Epidermal melanocyte (primary cell): ENCODE results near the gene SYF2.
A peak's percentile ranks its signal among the peaks of the same experiment; 100 is the strongest.
"Not testable (repeated sequence)": the region's sequence is repeated elsewhere in the genome, so short reads cannot be mapped to it uniquely, and the experiment has no call there.

Experiments
- DNase-seq: peaks from one replicate; pipeline ENCODE4 v3.0.0; 2011; ENCODE audit warnings: low spot score; ENCODE audit not compliant: insufficient read length

The SYF2 gene

GRCh38 chr1:25208092-25208491, 24.2 kb downstream of the SYF2 start:
- no peak for DNase-seq

- no peak for DNase-seq
Measured at GRCh38 chr1:25206201-25206600, 26.1 kb downstream of the SYF2 start.

GRCh38 chr1:25205786-25206185, 26.5 kb downstream of the SYF2 start:
- no peak for DNase-seq

DNA sequence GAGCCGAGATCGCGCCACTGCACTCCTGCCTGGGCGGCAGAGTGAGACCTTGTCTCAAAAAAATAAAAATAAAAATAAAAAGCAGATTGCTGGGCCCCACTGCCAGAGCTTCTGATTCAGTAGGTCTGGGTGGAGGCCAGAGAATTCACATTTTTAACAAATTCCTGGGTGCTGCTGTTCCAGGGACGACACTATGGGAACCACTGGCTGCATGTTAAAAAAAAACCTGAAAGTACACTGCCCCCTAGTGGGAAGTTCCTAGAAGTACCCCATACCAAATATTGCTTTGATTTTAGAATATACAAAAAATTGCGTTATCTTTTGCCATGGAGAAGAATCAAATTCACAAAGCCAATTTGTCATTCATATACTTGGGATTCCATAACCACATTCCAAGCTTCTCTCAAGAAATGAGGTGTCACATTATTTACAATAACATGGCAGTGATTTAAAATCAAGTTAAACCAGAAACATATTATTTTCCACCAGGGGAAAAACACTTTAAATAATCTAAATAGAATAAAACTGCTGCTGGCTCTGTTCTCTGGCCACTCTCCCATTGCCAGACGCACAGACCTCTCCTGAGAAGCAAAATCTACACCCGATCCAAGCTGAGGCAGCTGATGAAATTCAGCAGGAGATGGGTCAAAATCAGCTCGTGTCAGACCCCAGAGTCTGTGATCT, 27.4 kb downstream of the SYF2 start:
- peak; percentile 63 for DNase-seq

GRCh38 chr1:25201006-25201405, 31.3 kb downstream of the SYF2 start:
- DNase-seq, result no peak

DNA sequence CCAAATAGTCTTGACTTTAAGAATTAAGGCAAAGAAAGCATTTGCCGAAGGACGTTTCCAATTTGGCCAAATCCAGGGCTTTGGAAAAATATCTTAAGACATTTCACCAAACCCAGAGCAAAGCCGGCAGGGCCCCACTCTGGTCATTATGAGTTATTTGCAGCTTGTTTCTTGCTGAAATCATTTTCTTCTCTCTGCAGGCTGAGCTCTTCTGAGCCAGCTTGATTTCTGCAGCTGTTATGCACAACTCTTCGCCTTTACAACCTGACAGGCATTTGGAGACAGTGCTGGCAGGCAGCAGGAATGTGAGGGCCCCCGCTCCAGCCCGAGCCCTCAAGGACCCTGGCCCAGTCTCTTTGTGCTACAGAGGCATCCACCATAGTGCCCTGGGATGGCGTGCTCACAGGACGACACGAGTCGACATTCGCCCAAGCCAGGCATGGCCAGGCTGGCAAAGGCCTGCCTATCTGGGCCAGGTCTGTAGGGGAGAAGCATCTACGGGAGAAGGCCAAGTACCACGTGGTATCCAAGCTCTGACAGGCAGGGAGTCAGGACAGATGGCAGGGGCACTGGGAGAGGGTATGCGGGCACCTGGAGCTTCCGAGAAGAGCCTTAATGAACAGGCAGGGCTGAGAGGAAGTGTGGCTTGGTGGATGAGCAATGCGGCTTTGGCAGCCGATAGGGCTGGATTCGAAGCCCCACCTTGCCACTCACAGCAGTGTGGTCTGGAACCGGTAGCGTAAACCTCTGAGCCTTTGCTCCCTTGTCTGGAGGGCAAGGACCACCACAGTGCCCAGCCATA, 32.3 kb downstream of the SYF2 start:
- DNase-seq, result no peak

DNA sequence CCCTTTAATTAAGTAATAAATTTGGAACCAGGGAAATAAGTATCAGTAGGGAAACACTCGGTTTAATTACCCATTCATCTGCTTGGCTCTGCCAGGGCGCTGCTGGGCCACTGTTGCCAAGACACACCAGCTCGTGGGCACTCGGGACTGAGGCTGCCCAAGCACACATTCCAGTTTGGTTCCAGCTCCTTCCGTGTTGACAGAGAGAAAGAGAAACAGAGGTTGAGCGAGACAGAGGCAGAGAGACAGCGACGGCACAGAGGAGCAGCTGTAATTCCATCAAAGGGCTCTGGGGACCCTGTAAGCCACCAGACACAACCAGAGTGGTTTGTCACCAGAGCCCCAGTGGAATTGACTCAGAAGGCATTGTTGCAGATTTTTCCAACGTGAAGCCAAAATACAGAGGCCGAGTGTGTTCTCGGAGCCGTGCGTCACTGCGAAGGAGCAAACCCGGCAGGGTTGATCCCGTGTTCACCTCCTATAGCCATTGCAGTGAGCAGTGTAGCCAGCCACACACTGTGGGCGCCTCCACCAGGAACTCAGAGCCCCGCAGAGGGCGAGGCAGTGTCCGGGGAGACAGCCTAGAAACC, 33.5 kb downstream of the SYF2 start:
- peak; percentile 33 for DNase-seq

- peak; percentile 48 for DNase-seq
Measured at GRCh38 chr1:25197982-25198662, 34.2 kb downstream of the SYF2 start.

- DNase-seq, result no peak
Measured at GRCh38 chr1:25197235-25197975, 34.9 kb downstream of the SYF2 start.

DNA sequence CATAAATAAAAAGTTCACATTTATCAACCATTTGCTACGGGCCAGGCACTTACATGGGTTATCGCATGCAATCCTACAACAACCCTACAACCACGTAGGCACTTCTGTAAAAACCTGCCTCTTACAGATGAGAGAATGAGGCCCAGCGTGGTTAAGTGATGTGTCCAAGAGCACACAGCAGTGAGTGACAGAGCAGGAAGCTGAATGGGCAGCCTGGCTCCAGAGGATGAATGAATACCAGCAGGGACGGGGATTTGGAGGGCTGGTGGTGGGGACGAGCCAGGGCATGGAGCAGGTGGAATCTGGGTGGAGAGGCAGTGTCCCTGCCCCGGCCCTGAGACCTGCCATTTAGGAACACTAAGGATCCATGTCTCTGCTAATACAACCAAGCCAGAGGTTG, 35.5 kb downstream of the SYF2 start:
- no peak for DNase-seq

DNA sequence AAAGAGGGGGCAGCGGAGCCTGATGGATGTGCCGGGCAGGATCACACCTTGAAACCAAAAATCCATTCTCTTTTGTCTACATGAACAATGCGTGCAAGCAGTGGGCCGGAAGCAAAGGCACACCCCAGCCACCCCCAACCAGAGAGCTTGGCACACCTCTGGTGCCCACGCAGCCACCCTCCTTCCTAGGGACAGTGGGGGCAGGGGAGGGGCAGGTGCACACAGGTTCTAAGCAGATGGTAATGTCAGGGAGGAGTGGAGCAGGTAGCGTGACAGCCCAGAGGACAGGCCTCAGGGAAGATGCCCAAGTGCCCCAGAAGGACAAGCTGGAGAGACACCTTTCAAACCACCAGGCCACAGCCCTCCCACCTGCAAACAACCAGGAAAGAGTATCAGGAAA, 36.5 kb downstream of the SYF2 start:
- DNase-seq, result no peak

DNA sequence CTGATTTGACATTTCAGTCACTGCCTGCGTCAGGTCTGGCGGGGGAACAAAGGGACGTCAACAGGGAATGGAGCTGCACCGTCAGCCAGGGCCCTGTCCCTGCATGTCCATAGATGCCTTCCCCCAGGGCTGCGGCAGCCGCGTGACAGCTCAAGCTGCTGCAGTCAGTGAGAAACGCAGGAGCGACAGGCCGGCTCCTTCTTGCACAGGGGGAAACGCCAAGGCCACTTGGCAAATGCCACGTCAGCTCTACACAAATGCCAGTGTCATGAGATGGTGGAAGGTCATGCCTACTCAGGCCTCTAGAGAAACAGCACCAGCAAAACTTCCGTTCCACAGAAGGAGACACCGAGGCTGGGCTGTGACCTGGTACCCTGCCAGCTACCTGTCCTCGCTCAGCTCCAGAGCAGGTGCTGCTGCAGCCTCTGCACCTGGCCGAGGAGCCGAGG, 37.7 kb downstream of the SYF2 start:
- no peak for DNase-seq

DNA sequence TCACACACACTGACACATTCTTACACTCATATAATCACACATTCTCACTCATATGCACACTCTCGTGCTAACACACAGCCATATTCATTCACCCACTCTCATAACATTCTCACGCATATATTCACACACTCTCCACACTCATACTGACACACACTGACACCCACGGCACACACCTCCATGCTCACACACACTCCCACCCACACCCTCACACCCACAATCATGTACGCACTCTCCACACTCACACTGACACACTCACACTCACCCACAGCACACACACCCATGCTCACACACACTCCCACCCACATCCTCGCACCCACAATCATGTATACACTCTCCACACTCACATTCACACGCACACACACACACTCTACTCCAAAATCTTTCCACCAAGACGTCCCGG, 38.2 kb downstream of the SYF2 start:
- DNase-seq, result no peak

DNA sequence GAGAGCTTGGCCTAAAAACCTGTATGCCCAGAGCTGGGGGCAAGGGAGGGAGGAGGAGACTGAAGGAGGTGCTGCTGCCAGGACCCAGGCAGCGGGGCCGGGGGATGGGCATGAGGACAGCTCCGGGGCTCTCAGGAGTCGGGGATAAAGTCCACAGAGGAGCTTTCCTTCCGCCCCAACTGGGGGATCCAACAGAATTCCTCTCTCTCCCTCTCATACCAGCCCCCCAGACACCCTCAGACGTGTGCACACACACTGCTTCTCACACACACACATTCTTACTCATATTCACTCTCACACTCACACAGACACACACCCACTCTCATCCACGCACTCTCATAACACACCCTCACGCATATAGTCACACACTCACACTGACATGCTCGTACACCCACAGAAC, 39.1 kb downstream of the SYF2 start:
- DNase-seq, result no peak

DNA sequence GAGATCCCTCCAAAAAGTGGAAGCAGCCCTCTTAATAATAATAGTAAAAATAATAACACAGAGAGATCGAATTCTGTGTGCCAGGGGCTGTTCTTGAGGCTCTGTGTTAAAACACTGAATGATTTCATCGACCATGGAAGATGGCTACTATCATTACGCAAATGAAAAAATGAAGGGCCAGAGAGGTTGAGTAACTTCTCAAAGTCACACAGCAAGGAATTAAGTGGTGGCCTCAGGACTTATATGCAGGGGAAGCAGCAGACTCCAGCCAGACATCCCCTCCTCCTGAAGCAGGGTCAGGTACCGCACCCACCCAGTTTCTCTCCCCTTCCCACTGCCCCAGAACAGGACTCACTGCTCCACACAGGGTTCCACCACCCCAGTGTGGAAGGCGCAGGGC, 40.1 kb downstream of the SYF2 start:
- DNase-seq, result no peak

DNA sequence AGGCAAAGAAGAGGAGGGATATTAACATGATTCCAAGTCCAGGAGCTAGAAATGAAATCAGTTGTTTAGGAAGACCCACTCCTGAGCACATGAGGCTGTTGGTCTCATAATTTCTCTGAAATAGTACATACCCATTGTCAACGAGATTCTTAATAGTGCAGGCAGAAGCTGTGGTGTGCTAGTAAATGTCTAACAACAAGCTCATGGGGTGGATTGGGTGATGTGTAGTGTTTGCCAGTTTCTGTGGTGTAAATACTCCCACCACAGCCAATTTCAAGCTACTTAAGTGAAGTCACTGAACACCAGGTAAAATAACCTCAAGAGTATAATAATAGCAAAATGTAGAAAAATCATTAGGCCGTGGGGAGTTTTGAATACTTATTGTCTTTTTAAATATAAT, 42.0 kb downstream of the SYF2 start:
- DNase-seq, result no peak

- DNase-seq, result not testable (repeated sequence)
Measured at GRCh38 chr1:25187904-25188303, 44.4 kb downstream of the SYF2 start.

DNA sequence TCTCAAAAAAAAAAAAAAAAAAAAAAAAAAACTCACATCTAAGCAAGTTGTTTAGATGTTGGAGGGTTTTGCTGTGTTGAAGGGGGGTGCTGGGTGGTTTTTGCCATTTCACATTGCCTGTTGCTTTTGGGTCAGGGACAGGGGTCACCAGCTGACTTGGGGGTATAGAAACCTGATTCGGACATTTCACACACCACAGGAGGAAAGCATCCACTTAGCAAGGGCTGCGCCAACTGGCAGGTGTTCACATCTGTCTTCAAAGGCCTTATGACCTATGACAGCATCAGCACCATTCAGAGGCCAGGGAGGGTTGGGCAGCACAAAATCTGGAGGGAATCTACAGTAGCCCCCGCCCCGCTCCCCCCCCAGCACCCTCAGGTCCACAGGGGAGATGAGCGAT, 45.2 kb downstream of the SYF2 start:
- no peak for DNase-seq

DNA sequence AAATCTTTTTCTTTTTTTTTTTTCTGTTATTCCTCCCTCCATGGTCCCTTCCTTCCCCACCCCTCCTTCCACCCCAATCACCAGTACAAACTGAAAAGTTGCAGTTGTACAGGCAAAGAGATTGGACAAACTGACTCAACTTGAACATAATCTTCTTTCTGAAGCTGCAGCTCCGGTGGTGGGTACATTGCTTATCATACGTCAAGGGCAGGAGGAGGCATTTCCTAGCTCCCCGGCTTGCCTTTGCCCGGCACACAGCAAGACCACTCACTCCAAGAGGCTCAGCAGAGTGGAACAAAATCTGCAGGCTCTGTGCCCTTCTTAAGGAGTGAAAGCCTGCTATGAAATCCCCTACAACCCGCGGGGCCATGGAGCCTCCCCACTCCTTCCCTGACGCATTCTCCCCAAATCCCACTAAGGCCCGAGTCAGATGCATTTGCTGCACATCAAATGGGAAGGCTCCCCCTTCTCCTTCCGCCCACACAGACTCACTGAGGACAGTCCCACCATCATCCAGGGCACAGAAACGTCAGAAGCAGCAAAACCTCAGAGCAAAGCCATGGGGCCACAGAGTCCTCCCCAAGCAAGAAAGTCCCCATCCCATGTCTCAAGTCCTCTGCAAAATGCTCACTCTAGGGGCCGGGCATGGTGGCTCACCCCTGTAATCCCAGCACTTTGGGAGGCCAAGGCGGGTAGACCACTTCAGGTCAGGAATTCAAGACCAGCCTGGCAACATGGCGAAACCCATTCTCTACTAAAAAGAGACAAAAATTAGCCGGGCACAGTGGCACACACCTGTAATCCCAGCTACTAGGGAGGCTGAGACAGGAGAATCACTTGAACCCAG, 45.9 kb downstream of the SYF2 start:
- no peak for DNase-seq

- no peak for DNase-seq
Measured at GRCh38 chr1:25185409-25186160, 46.7 kb downstream of the SYF2 start.
